ENCODE measurements around the gene SYT14.

DNA sequence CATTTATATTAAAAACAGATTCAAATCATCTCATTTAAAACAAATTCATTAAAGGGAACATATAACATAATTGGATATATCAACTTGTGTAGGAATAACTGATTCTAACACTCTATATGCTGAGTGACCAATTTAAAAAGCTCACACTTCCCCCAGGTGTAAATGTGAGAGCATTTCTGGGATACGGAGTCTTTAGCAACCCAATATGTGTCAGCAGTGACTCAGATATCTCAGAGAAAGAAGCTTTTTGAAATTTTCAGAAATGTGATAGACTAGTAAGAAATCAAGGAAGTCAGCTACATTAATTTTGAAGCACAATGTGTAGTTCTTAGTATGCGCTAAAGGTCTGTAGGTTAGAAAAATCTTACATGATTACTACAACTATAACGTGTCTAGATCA lies 206.7 kb downstream of the SYT14 start:
- TF ChIP-seq POLR2AphosphoS5 (IDR thresholded peaks at IDR 0.05; ENCODE audit: borderline replicate concordance, low read depth, low read length), result no peak
- no peak for TF ChIP-seq EZH2 (IDR thresholded peaks at IDR 0.05)

Measured in SK-N-MC (cell line).